ENCODE data around the gene SEPTIN10. TPM values are rescaled to one million over a fixed set of nuclear protein-coding genes. Genes with fewer than 3 reads are reported as not detected.
"Not testable (repeated sequence)": the region's sequence is repeated elsewhere in the genome, so short reads cannot be mapped to it uniquely, and the experiment has no call there.

Gene SEPTIN10
- polyA plus RNA-seq, 2 donors = 44.8 to 45.9 TPM

DNA sequence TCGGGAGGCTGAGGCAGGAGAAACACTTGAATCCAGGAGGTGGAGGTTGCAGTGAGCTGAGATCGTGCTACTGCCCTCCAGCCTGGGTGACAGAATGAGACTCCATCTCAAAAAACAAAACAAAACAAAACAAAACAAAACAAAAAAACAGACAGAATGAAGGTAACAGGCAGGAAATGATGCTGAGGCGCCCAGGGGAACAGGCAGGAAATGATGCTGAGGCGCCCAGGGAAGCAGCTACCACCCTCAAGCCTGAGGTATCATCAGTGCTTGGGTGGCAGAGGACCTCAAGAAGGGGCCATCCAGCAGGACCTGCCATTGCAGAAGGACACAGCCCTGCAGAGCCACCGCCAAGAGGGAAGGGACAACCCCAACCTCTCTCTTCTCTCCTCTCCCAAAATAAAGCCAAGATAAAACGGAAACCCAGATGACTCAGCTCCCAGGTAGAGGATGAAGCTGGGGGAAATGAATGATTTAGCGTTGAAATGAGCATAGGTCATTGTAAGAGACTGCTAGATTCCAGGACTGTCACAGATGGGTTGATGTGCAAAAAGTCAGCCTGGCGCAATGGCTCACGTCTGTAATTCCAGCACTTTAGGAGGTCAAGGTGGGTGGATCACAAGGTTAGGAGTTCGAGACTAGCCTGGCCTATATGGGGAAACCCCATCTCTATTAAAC is 19.7 kb upstream of the SEPTIN10 start:
- WGBS, 2 donors = 90% methylated on average over 10 of the region's 10 CpGs
- Histone ChIP-seq H3K9me3 (ENCODE audit: control insufficient read depth in 2 of 2, insufficient read depth in 1 of 2, low read depth in 1 of 2, low read length in 1 of 2) (no peaks in the 10 kb centered on the region), H3K4me3 (ENCODE audit: low read depth in 1 of 2, low read length in 2 of 2) (no peak overlapping the region), H3K4me1 (ENCODE audit: control insufficient read depth in 2 of 2, insufficient read depth in 2 of 2, low read length in 1 of 2) (no peaks in the 10 kb centered on the region), H3K36me3 (ENCODE audit: control insufficient read depth in 2 of 2, insufficient read depth in 2 of 2, low read length in 1 of 2) (no peaks in the 10 kb centered on the region), H3K27me3 (ENCODE audit: control insufficient read depth in 1 of 2, insufficient read depth in 2 of 2, low read length in 2 of 2) (no peaks in the 10 kb centered on the region), H3K27ac (ENCODE audit: low read depth in 2 of 2, low read length in 1 of 2) (no peak overlapping the region)

- Histone ChIP-seq H3K9me3 (ENCODE audit: control insufficient read depth in 2 of 2, insufficient read depth in 1 of 2, low read depth in 1 of 2, low read length in 1 of 2) (no peaks in the 10 kb centered on the region), H3K4me3 (ENCODE audit: low read depth in 1 of 2, low read length in 2 of 2) (no peak overlapping the region), H3K36me3 (ENCODE audit: control insufficient read depth in 2 of 2, insufficient read depth in 2 of 2, low read length in 1 of 2) (no peaks in the 10 kb centered on the region), H3K27ac (ENCODE audit: low read depth in 2 of 2, low read length in 1 of 2) (no peak overlapping the region), H3K4me1 (ENCODE audit: control insufficient read depth in 2 of 2, insufficient read depth in 2 of 2, low read length in 1 of 2) (no peaks in the 10 kb centered on the region), H3K27me3 (ENCODE audit: control insufficient read depth in 1 of 2, insufficient read depth in 2 of 2, low read length in 2 of 2) (no peaks in the 10 kb centered on the region)
- WGBS, 2 donors = 76 to 84% methylated on average over 14 of the region's 14 CpGs
These were observed 18.5 kb upstream of the SEPTIN10 start for GRCh38 chr2:109632158-109632789.

DNA sequence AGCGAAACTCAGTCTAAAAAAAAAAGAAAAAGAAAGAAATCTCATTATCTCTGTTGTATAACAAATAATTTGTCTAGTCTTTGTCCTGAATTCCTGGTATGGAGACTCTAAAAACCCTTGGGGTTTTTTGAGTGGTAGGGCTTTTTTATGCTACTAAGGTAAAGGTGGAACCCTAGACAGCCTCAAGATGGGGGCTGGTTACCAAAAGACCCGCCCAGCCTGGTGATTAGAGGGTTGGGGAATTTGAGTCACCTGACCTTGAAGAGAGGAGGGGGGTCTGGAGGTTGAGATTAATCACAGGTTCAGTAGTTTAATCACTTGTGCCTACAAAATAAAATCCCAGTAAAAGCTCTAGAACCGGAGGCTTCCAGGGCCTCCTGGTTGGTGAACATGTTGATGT is 18.0 kb upstream of the SEPTIN10 start:
- Histone ChIP-seq H3K9me3 (ENCODE audit: control insufficient read depth in 2 of 2, insufficient read depth in 1 of 2, low read depth in 1 of 2, low read length in 1 of 2) (no peaks in the 10 kb centered on the region), H3K4me1 (ENCODE audit: control insufficient read depth in 2 of 2, insufficient read depth in 2 of 2, low read length in 1 of 2) (no peaks in the 10 kb centered on the region), H3K36me3 (ENCODE audit: control insufficient read depth in 2 of 2, insufficient read depth in 2 of 2, low read length in 1 of 2) (no peaks in the 10 kb centered on the region), H3K4me3 (ENCODE audit: low read depth in 1 of 2, low read length in 2 of 2) (no peak overlapping the region), H3K27ac (ENCODE audit: low read depth in 2 of 2, low read length in 1 of 2) (no peak overlapping the region), H3K27me3 (ENCODE audit: control insufficient read depth in 1 of 2, insufficient read depth in 2 of 2, low read length in 2 of 2) (no peaks in the 10 kb centered on the region)
- 74 to 81% methylated on average over 3 of the region's 3 CpGs for WGBS, 2 donors

DNA sequence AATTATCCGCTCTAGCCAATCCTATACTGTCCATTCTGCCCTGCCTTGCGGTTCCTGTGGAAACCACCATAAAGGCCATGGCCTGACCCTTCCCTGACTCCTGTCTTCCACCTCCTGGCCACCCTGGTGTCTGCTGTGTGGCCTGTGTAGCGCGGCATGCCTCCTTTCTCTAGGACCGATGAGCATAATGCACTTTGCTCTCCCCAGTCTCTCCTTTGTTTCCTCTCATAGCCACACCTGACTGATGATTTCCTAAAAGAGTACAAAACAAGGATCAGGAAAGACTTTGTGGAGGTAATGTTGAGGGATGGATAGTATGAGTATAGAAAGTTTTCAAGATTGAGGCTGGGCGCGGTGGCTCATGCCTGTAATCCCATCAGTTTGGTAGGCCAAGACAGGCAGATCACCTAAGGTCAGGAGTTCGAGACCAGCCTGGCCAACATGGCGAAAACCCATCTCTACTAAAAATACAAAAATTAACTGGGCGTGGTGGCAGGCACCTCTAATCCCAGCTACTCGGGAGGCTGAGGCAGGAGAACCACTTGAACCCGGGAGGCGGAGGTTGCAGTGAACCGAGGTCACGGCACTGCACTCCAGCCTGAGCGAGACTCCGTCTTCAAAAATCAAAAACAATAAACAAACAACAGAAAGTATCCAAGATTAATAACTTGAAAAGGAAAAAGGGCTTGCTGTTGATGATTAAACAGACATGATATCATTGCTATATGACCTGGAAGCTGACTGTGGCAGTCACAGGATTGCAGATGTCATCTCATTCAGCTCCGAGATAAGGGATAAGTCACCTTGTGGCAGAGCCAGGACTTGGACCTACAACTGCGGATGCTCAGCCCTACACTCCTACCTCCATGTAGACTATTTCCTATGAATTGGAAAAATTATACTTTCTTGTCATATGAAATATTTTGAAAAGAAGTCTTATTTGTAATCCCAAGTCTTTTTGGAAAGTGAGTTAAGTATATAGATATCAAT is 17.0 kb upstream of the SEPTIN10 start:
- Histone ChIP-seq H3K27me3 (ENCODE audit: control insufficient read depth in 1 of 2, insufficient read depth in 2 of 2, low read length in 2 of 2) (no peaks in the 10 kb centered on the region), H3K36me3 (ENCODE audit: control insufficient read depth in 2 of 2, insufficient read depth in 2 of 2, low read length in 1 of 2) (no peaks in the 10 kb centered on the region), H3K4me1 (ENCODE audit: control insufficient read depth in 2 of 2, insufficient read depth in 2 of 2, low read length in 1 of 2) (no peaks in the 10 kb centered on the region), H3K9me3 (ENCODE audit: control insufficient read depth in 2 of 2, insufficient read depth in 1 of 2, low read depth in 1 of 2, low read length in 1 of 2) (no peaks in the 10 kb centered on the region), H3K4me3 (ENCODE audit: low read depth in 1 of 2, low read length in 2 of 2) (no peak overlapping the region), H3K27ac (ENCODE audit: low read depth in 2 of 2, low read length in 1 of 2) (peak overlapping the region in 1 of 2 donors; percentile 31)
- WGBS, 2 donors = 82 to 93% methylated on average over 19 of the region's 19 CpGs

DNA sequence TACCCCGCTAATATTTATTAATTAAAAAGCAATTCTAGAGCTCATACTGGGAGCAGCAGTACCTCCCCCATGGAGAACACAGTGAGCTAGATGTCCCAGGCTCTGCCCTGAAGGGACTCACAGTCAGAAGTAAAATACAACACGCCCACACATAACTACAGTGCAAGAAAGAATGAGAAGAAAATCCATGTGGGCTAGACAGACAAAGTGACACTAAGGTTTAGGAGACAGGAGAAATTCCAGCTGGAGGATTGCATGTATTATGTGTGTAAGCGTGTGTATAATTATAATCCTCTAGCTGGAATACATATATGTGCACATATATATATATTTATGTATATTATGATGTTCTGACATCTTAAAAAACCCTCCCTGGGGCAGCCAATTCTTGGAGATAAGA is 16.1 kb upstream of the SEPTIN10 start:
- no peaks in the 10 kb centered on the region for H3K36me3 ChIP-seq (ENCODE audit: control insufficient read depth in 2 of 2, insufficient read depth in 2 of 2, low read length in 1 of 2)
- WGBS, 2 donors = 61 to 71% methylated on average over 3 of the region's 3 CpGs
- no peaks in the 10 kb centered on the region for H3K9me3 ChIP-seq (ENCODE audit: control insufficient read depth in 2 of 2, insufficient read depth in 1 of 2, low read depth in 1 of 2, low read length in 1 of 2)
- no peaks in the 10 kb centered on the region for H3K27me3 ChIP-seq (ENCODE audit: control insufficient read depth in 1 of 2, insufficient read depth in 2 of 2, low read length in 2 of 2)
- no peak overlapping the region for H3K27ac ChIP-seq (ENCODE audit: low read depth in 2 of 2, low read length in 1 of 2)
- no peaks in the 10 kb centered on the region for H3K4me1 ChIP-seq (ENCODE audit: control insufficient read depth in 2 of 2, insufficient read depth in 2 of 2, low read length in 1 of 2)
- no peak overlapping the region for H3K4me3 ChIP-seq (ENCODE audit: low read depth in 1 of 2, low read length in 2 of 2)

DNA sequence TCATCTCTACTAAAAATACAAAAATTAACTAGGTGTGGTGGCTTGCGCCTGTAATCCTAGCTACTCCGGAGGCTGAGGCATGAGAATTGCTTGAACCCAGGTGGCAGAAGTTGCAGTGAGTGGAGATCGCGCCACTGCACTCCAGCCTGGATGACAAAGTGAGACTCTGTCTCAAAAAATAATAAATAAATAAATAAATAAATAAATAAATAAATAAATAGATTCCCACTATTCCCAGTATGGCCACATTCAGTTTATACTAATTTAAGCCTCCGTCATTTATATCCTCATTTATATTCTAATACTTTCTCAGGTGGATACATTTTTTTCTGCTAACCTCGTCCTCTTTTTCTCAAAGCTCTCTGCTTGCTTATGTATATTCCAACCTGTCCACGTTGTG is 14.6 kb upstream of the SEPTIN10 start:
- not testable (repeated sequence) for H3K27me3 ChIP-seq (ENCODE audit: control insufficient read depth in 1 of 2, insufficient read depth in 2 of 2, low read length in 2 of 2); H3K4me1 ChIP-seq (ENCODE audit: control insufficient read depth in 2 of 2, insufficient read depth in 2 of 2, low read length in 1 of 2); H3K27ac ChIP-seq (ENCODE audit: low read depth in 2 of 2, low read length in 1 of 2); H3K4me3 ChIP-seq (ENCODE audit: low read depth in 1 of 2, low read length in 2 of 2); H3K36me3 ChIP-seq (ENCODE audit: control insufficient read depth in 2 of 2, insufficient read depth in 2 of 2, low read length in 1 of 2); H3K9me3 ChIP-seq (ENCODE audit: control insufficient read depth in 2 of 2, insufficient read depth in 1 of 2, low read depth in 1 of 2, low read length in 1 of 2)
- WGBS, 2 donors = 77 to 85% methylated on average over 7 of the region's 7 CpGs

GRCh38 chr2:109624339-109624738 is 10.6 kb upstream of the SEPTIN10 start:
- Histone ChIP-seq H3K36me3 (ENCODE audit: control insufficient read depth in 2 of 2, insufficient read depth in 2 of 2, low read length in 1 of 2) (no peaks in the 10 kb centered on the region), H3K27me3 (ENCODE audit: control insufficient read depth in 1 of 2, insufficient read depth in 2 of 2, low read length in 2 of 2) (no peaks in the 10 kb centered on the region), H3K27ac (ENCODE audit: low read depth in 2 of 2, low read length in 1 of 2) (no peak overlapping the region), H3K4me3 (ENCODE audit: low read depth in 1 of 2, low read length in 2 of 2) (no peak overlapping the region), H3K9me3 (ENCODE audit: control insufficient read depth in 2 of 2, insufficient read depth in 1 of 2, low read depth in 1 of 2, low read length in 1 of 2) (no peaks in the 10 kb centered on the region), H3K4me1 (ENCODE audit: control insufficient read depth in 2 of 2, insufficient read depth in 2 of 2, low read length in 1 of 2) (no peaks in the 10 kb centered on the region)
- WGBS, 2 donors = 74 to 84% methylated on average over 4 of the region's 4 CpGs

DNA sequence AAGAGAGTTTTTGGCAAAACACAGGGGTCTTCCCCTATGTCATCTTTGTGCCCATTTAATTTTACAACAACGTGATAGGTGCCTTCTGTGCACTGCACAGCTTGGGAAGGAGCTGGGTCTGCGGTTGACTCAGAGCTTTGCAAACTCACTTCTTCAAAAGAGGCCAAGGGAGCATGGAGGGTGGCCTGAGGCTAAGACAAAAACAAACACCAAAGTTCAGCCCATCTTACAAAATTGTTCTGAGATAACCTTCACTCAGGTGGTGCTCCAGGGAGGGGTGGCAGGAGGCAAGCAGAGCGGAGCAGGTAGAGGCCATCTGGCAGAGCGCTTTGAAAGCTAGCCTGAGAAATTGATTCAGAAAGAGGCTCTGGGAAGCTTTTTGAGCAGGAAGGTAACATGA is 10.2 kb upstream of the SEPTIN10 start:
- no peaks in the 10 kb centered on the region for H3K36me3 ChIP-seq (ENCODE audit: control insufficient read depth in 2 of 2, insufficient read depth in 2 of 2, low read length in 1 of 2)
- no peak overlapping the region for H3K4me3 ChIP-seq (ENCODE audit: low read depth in 1 of 2, low read length in 2 of 2)
- H3K27me3 ChIP-seq (ENCODE audit: control insufficient read depth in 1 of 2, insufficient read depth in 2 of 2, low read length in 2 of 2) = no peaks in the 10 kb centered on the region
- no peaks in the 10 kb centered on the region for H3K9me3 ChIP-seq (ENCODE audit: control insufficient read depth in 2 of 2, insufficient read depth in 1 of 2, low read depth in 1 of 2, low read length in 1 of 2)
- WGBS, 2 donors = 77 to 95% methylated on average over 4 of the region's 4 CpGs
- H3K4me1 ChIP-seq (ENCODE audit: control insufficient read depth in 2 of 2, insufficient read depth in 2 of 2, low read length in 1 of 2) = no peaks in the 10 kb centered on the region
- no peak overlapping the region for H3K27ac ChIP-seq (ENCODE audit: low read depth in 2 of 2, low read length in 1 of 2)

DNA sequence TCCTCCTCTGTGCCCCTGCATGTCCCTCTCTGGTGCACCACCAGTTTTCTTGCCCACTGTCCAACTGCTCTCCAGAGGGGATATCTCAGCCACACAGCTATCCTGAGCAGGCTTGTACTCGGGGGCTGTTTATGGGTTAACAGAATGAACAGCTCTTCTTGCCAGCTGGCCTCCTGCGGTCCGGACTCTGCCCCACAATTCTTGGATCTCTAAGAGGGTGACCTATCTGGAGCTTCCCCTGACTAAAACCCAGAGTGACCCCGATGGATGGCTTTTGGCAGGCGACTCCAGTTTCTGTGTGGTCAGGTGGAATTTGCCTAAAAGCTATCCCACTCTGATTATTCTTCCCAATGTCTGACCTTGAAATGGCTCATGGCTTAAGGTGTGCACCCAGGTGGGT is 9.5 kb upstream of the SEPTIN10 start:
- Histone ChIP-seq H3K9me3 (ENCODE audit: control insufficient read depth in 2 of 2, insufficient read depth in 1 of 2, low read depth in 1 of 2, low read length in 1 of 2) (no peaks in the 10 kb centered on the region), H3K36me3 (ENCODE audit: control insufficient read depth in 2 of 2, insufficient read depth in 2 of 2, low read length in 1 of 2) (no peaks in the 10 kb centered on the region), H3K4me3 (ENCODE audit: low read depth in 1 of 2, low read length in 2 of 2) (no peak overlapping the region), H3K27me3 (ENCODE audit: control insufficient read depth in 1 of 2, insufficient read depth in 2 of 2, low read length in 2 of 2) (no peaks in the 10 kb centered on the region), H3K27ac (ENCODE audit: low read depth in 2 of 2, low read length in 1 of 2) (no peak overlapping the region), H3K4me1 (ENCODE audit: control insufficient read depth in 2 of 2, insufficient read depth in 2 of 2, low read length in 1 of 2) (no peaks in the 10 kb centered on the region)
- 62 to 70% methylated on average over 5 of the region's 5 CpGs for WGBS, 2 donors
